Mucosa of rectum (tissue), 2 donors: Measurements from ENCODE around the gene SUMO3.
"Not testable (repeated sequence)": the region's sequence is repeated elsewhere in the genome, so short reads cannot be mapped to it uniquely, and the experiment has no call there.

Experiments
- H3K27ac ChIP-seq, 2 donors: one replicate each; pipeline ENCODE4 v1.7.0; 2013; ENCODE audit warnings: inconsistent platforms in 2 of 2, low read depth in 2 of 2, low read length in 2 of 2
- H3K27me3 ChIP-seq, 2 donors: one replicate each; pipeline ENCODE4 v1.7.0; 2013; ENCODE audit warnings: low read length in 2 of 2; ENCODE audit not compliant: control insufficient read depth in 2 of 2, insufficient read depth in 2 of 2
- H3K36me3 ChIP-seq, 2 donors: one replicate each; pipeline ENCODE4 v1.7.0; 2013; ENCODE audit warnings: low read length in 2 of 2; ENCODE audit not compliant: control insufficient read depth in 2 of 2, insufficient read depth in 2 of 2
- H3K4me1 ChIP-seq, 2 donors: one replicate each; pipeline ENCODE4 v1.7.0; 2013; ENCODE audit warnings: low read length in 2 of 2, mild to moderate bottlenecking in 1 of 2; ENCODE audit not compliant: control insufficient read depth in 2 of 2, insufficient read depth in 2 of 2
- H3K4me3 ChIP-seq, 2 donors: one replicate each; pipeline ENCODE4 v1.7.0; 2013; ENCODE audit warnings: low read length in 2 of 2
- H3K9ac ChIP-seq, 2 donors: one replicate each; pipeline ENCODE4 v1.7.0; 2013; ENCODE audit warnings: low read length in 2 of 2, low read depth in 1 of 2, mild to moderate bottlenecking in 1 of 2
- H3K9me3 ChIP-seq, 2 donors: one replicate each; pipeline ENCODE4 v1.7.0; 2013; ENCODE audit warnings: low read length in 2 of 2; ENCODE audit not compliant: control insufficient read depth in 2 of 2
- donor health status: healthy.
- donor health status: Normal muscosa, but diverticular disease.

SUMO3 gene

DNA sequence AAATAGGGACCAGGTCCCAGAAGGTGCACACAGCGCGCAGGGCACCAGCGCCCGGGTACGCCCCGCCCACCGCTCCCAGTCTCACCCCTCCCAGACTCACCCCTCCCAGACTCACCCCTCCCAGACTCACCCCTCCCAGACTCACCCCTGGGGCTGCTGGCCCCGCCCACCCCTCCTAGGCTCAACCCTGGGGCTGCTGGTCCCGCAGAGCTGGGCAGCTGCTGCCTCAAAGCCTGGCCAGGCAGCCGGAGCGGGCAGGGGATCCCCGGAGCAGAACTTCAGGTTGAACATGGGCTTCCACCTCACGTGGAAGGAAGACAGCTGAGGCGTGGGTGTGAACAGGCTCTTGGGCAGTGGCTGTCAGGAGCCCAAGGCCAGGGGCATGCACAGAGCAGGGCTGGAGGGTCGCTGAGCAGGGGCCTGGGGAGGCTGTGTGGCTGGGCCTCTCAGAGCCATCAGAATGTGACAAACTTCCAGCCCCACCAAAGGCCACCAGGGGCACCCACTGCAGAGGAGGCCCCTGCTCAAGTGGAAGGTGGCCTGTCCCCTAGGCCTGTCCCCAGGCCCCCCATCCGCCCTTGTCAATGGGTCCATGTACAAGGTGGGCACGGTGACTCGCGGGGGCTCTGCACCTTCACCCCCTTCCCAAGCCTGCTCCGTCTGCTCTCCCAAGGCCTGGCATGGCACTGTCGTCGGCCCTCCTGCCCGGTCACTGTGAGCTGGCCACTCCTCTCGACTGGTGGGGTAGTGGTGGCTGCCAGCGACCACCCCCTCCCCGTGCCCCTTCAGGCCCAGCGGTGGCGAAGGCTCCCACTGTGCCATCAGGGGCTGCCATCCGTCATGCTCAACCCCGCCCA, 20.4 kb upstream of the SUMO3 start:
- H3K9ac ChIP-seq, result no peak overlapping the region
- no peaks in the 10 kb centered on the region for H3K9me3 ChIP-seq
- no peak overlapping the region for H3K27ac ChIP-seq
- H3K4me1 ChIP-seq, result peaks cover 5 to 11% of the 10 kb centered on the region in 2 donors
- H3K4me3 ChIP-seq, result no peak overlapping the region
- no peaks in the 10 kb centered on the region for H3K36me3 ChIP-seq
- H3K27me3 ChIP-seq, result peaks cover 0 to 2% of the 10 kb centered on the region in 2 donors

DNA sequence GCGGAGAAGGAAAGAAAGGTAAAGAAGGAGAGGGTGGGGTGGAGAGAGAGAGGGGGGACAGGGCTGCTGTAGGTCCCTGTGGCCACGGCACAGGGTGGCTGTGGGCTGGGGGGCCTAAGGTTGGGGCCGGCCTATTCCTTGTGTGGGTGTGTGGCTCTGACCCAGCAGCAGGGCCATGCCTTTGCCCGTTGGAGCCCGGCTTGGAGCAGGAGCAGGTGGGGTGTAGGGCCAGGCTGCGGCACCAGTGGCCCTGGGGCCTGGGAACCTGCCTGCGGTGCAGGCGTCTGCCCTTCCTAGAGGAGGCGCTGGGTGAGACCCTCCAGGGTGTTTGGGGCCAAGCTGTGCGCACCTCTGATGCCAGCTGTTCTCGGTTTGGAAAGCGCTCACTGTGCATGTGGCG, 19.7 kb upstream of the SUMO3 start:
- no peak overlapping the region for H3K4me3 ChIP-seq
- H3K9me3 ChIP-seq, result no peaks in the 10 kb centered on the region
- no peaks in the 10 kb centered on the region for H3K27me3 ChIP-seq
- no peak overlapping the region for H3K9ac ChIP-seq
- no peaks in the 10 kb centered on the region for H3K36me3 ChIP-seq
- no peak overlapping the region for H3K27ac ChIP-seq
- H3K4me1 ChIP-seq, result peaks cover 5 to 11% of the 10 kb centered on the region in 2 donors

DNA sequence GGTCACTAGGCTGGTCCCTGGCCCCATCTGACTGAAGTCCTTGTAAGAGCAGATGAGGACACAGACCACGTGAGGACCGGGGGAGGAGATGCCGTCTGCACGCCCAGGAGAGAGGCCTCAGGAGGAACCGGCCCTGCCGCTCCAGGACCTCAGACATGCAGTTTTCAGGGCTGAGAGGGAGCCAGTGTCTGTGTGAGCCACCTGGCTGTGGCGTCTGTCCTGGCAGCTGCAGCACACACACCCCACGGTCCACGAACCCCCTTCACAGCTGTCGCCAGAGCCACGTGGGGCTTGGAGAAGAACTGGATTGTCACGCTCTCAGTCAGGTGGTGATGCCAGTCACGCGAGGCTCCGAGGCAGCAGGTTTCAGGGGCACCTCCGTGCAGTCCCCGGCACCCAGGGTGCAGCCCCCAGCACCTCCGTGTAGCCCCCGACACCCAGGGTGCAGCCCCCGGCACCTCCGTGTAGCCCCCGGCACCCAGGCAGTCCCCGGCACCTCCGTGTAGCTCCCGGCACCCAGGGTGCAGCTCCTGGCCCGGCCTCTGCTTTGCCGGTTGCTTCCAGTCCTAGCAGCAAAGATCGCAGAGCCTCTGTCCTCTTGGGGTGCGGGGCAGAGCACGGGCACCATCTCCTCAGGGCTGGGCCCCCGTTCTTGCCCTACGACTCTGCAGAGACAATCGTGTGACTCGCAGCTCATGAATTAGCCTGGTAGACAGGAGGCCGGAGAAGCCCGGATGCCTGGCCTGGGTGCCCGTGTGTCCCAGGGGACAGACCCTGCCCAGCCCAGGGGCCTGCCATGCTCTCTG, 19.0 kb upstream of the SUMO3 start:
- Histone ChIP-seq H3K27me3 (no peaks in the 10 kb centered on the region), H3K9me3 (no peaks in the 10 kb centered on the region), H3K4me3 (no peak overlapping the region), H3K27ac (no peak overlapping the region), H3K36me3 (no peaks in the 10 kb centered on the region), H3K9ac (no peak overlapping the region), H3K4me1 (peaks cover 5 to 11% of the 10 kb centered on the region in 2 donors)

DNA sequence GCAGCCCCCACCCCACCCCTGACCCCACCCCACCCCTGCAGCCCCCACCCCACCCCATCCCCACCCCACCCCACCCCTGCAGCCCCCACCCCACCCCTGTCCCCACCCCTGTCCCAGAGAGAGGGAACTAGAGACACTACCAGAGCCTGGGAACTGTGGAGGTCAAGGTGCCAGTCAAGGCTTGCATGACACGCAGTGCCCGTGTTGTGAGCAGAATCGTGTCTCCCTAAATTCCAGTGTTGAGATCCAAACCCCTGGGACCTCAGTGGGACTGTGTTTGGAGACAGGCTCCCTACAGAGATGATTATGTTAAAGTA, 18.4 kb upstream of the SUMO3 start:
- Histone ChIP-seq H3K4me3 (no peak overlapping the region), H3K4me1 (peaks cover 5 to 11% of the 10 kb centered on the region in 2 donors), H3K27me3 (no peaks in the 10 kb centered on the region), H3K9ac (no peak overlapping the region), H3K9me3 (no peaks in the 10 kb centered on the region), H3K27ac (no peak overlapping the region), H3K36me3 (no peaks in the 10 kb centered on the region)

DNA sequence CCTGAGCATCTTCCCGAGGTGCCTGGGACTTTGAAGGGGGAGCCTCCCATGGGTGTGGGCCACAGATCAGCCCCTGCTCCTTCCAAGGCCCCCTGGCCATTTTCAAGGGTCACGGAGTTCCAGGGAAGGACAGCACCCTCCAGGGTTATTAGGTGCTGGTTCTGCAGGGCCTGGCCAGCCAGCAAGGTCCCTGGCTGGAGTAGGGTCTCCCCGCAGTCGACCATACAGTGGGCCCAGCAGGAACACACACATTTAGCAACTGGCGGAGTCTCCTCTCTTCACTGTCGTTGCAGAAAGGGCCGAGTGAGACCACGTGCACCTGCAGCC, 17.7 kb upstream of the SUMO3 start:
- peaks cover 5 to 11% of the 10 kb centered on the region in 2 donors for H3K4me1 ChIP-seq
- H3K4me3 ChIP-seq, result no peak overlapping the region
- H3K9me3 ChIP-seq, result no peaks in the 10 kb centered on the region
- H3K27me3 ChIP-seq, result no peaks in the 10 kb centered on the region
- no peak overlapping the region for H3K9ac ChIP-seq
- H3K36me3 ChIP-seq, result no peaks in the 10 kb centered on the region
- H3K27ac ChIP-seq, result no peak overlapping the region

- no peaks in the 10 kb centered on the region for H3K27me3 ChIP-seq
- no peaks in the 10 kb centered on the region for H3K36me3 ChIP-seq
- H3K4me3 ChIP-seq, result peak overlapping the region in 1 of 2 donors; percentile 7
- H3K9me3 ChIP-seq, result no peaks in the 10 kb centered on the region
- H3K9ac ChIP-seq, result no peak overlapping the region
- no peak overlapping the region for H3K27ac ChIP-seq
- H3K4me1 ChIP-seq, result peaks cover 5 to 11% of the 10 kb centered on the region in 2 donors
These were observed 17.2 kb upstream of the SUMO3 start for GRCh38 chr21:44834951-44835646.

- Histone ChIP-seq H3K9ac (no peak overlapping the region), H3K27me3 (no peaks in the 10 kb centered on the region), H3K36me3 (no peaks in the 10 kb centered on the region), H3K4me3 (no peak overlapping the region), H3K4me1 (peaks cover 5 to 11% of the 10 kb centered on the region in 2 donors), H3K27ac (no peak overlapping the region), H3K9me3 (no peaks in the 10 kb centered on the region)
These were observed 16.5 kb upstream of the SUMO3 start for GRCh38 chr21:44834231-44834950.

GRCh38 chr21:44833663-44834062, 15.8 kb upstream of the SUMO3 start:
- Histone ChIP-seq H3K36me3 (no peaks in the 10 kb centered on the region), H3K27me3 (no peaks in the 10 kb centered on the region), H3K9me3 (no peaks in the 10 kb centered on the region), H3K4me3 (no peak overlapping the region), H3K9ac (no peak overlapping the region), H3K27ac (no peak overlapping the region), H3K4me1 (peaks cover 5 to 11% of the 10 kb centered on the region in 2 donors)

GRCh38 chr21:44832516-44833255, 14.8 kb upstream of the SUMO3 start:
- not testable (repeated sequence) for H3K4me3 ChIP-seq, H3K27ac ChIP-seq, H3K27me3 ChIP-seq, H3K36me3 ChIP-seq, H3K9ac ChIP-seq, H3K9me3 ChIP-seq
- peaks cover 5 to 11% of the 10 kb centered on the region in 2 donors for H3K4me1 ChIP-seq
